Right forelimb (tissue), 1 donor: ENCODE measurements around the gene RASSF7.
"Not testable (repeated sequence)": the region's sequence is repeated elsewhere in the genome, so short reads cannot be mapped to it uniquely, and the experiment has no call there.

Experiments used
- DNase-seq: peaks from one replicate; pipeline ENCODE4 v3.0.0-alpha.2; 2018

The RASSF7 gene

GRCh38 chr11:560305-561147 lies at the start of gene RASSF7, which contains the start of gene LMNTD2:
Gene RASSF7 (plus strand): TSS chr11:560970. CDS start chr11:561769, 799 bp downstream.
Gene LMNTD2 (minus strand): TSS chr11:560738. CDS start chr11:560716, 22 bp downstream.
- DNase-seq: peak; percentile 94

GRCh38 chr11:512761-513595 lies 47.8 kb upstream of the RASSF7 start:
- DNase-seq: no peak

- no peak for DNase-seq
Observed at GRCh38 chr11:514606-515005, 46.2 kb upstream of the RASSF7 start.

- DNase-seq: no peak
Observed at GRCh38 chr11:515131-515530, 45.6 kb upstream of the RASSF7 start.

- DNase-seq: no peak
Observed at GRCh38 chr11:516400-516799, 44.4 kb upstream of the RASSF7 start.

GRCh38 chr11:516918-517685 lies 43.7 kb upstream of the RASSF7 start:
- not testable (repeated sequence) for DNase-seq

GRCh38 chr11:518463-519202 lies 42.1 kb upstream of the RASSF7 start:
- peak; percentile 93 for DNase-seq

GRCh38 chr11:520428-521176 lies 40.2 kb upstream of the RASSF7 start:
- peak; percentile 56 for DNase-seq

- peak; percentile 38 for DNase-seq
Observed at GRCh38 chr11:521177-521688, 39.5 kb upstream of the RASSF7 start.

GRCh38 chr11:526192-526591 lies 34.6 kb upstream of the RASSF7 start:
- DNase-seq: no peak

GRCh38 chr11:528166-528814 lies 32.5 kb upstream of the RASSF7 start:
- no peak for DNase-seq

DNA sequence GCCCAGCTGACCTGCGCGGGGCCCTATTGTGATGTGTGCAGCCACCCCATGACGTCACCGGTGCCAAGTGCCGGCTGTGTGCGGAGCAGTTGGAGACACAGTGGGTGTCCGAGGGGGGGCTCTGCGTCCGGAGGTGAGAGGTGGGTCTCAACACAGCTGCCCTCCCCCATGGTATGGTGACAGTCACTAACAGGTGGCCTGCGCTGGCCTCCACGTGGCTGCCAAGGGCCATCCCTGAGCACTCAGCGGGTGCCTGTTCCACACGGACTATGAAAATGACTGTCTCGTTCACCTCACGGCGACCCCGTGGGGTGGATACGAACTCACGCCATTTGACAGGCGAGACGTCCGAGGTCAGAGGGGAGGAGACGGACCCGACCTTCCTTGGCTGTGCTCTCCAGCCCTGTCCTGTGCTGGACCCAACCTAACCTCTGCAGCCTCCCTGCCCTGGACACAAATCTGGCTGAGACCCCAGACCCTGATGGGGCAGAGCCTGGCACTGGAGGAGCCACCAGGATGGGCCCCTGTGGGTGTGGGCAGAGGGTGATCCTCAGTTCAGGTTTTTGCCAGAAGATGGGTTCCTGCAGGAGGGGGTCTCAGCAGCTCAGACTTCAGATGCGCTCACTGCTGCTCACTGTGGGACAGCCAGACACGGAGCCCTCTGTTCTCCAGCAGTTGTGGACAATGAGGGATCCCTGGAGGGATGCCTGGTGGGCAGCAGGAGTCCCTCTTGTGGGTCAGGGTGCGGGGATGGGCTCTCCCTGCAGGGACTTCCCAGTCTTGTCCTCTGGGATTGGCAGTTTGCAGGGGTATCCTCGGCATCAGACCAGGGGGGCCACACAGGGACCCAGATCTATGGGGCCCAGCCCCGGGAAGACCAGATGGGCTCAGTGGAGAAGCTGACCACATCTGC lies 31.7 kb upstream of the RASSF7 start:
- DNase-seq: no peak

- no peak for DNase-seq
Observed at GRCh38 chr11:529728-530411, 30.9 kb upstream of the RASSF7 start.

GRCh38 chr11:530960-531831 lies 29.6 kb upstream of the RASSF7 start:
- peak; percentile 45 for DNase-seq

DNA sequence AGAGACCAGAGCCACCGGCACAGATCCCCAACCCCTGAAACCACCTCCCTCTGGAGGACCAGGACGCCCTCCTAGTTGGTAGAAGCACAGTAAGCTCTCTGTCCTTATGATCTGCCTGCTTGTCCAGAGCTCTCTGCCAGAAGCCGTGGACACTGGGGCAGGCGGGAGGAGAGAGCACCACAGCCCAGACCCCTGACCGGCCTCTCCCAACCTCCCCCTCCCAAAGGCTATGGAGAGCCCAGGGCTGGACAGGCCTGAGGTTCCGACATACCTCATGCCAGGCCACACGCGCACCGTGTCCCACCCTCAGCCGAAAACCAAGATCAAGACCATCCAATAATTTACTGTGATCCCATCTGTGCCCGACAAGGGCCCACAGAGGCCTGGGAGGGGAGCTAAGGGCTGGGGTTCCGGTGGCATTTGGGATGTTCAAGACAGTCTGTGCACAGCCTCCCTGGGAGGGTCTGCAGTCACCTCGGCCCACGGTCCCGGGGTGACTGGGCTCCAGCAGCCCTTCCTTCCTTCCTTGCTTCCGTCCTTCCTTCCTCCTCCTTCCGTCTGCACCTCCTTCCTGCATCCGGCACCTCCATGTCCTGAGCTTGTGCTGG lies 28.7 kb upstream of the RASSF7 start:
- DNase-seq: peak; percentile 39

- DNase-seq: no peak
Observed at GRCh38 chr11:532527-532985, 28.2 kb upstream of the RASSF7 start.

DNA sequence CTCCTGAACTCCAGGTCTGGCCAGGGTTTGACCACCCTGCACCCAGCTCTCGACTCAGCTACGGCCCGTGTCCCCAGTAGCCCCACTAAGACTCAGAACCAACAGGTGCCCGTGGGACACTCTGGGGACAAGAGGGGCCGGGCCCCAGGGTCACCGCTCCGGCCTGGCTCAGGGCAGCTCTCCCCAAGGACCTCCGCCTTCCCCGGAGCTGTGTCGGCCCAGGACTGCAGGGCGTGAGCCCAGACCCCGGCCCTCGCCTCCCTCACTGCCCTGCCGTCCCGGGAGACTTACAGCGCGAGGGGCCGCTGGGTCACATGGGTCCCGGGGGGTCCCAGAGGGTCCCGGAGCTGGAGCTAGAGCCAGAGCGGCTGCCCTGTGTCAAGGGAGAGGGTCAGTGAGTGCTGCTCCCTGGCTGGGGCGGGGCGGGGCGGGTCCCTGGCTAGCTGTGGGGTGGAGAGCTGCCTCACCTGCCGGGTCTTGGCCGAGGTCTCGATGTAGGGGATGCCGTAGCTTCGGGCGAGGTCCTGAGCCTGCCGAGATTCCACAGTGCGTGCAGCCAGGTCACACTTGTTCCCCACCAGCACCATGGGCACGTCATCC lies 27.7 kb upstream of the RASSF7 start:
- peak; percentile 37 for DNase-seq
